HepG2 (cell line): ENCODE data around the gene STX4. TPM values are rescaled to one million over a fixed set of nuclear protein-coding genes. Genes with fewer than 3 reads are reported as not detected.

ENCODE experiments used
- ATAC-seq: fragments of 200-7000 bp; cut with Tn5 transposase; 3 replicates; pipeline ENCODE4 v1.9.1; 2020; ENCODE audit warnings: mild to moderate bottlenecking, moderate library complexity
- BruUV-seq: library from RNA; stranded (reverse); fragments of 400-500 nt; replicated peaks from 2 replicates; lab custom pipeline; 2021; lab: Mats Ljungman, UMichigan
- CTCF ChIA-PET: fragments of 300-600 bp; formaldehyde crosslinking; extraction: SDS; loops from one replicate; lab custom pipeline; 2021; ENCODE audit warnings: low total read pairs, inconsistent platforms, low intra/inter-chr PET ratio; lab: Yijun Ruan, JAX
- POLR2A ChIA-PET: fragments of 350-600 bp; sonication (Branson Sonifier 250); formaldehyde crosslinking; loops from one replicate; lab custom pipeline; 2020; ENCODE audit warnings: antibody characterized with exemption, inconsistent platforms; lab: Yijun Ruan, JAX
- DNase-seq: peaks from one replicate; pipeline ENCODE4 v3.0.0-alpha.2; 2015; ENCODE audit warnings: low spot score
- FAIRE-seq: peaks from 3 replicates; lab custom pipeline; 2011; peaks lifted over from hg19 to GRCh38; lab: Jason Lieb, UNC
- H2AFZ ChIP-seq: one replicate; pipeline ENCODE4 v1.6.1; 2011; ENCODE audit warnings: low read length, inconsistent platforms
- H3K27ac ChIP-seq: fragments of 300-600 bp; 3 replicates; pipeline ENCODE4 v1.8.0; 2011; ENCODE audit warnings: mixed run types, mild to moderate bottlenecking, mixed read lengths, low read length, inconsistent platforms; ENCODE audit not compliant: insufficient read depth; ENCODE audit errors: extremely low read length
- H3K27me3 ChIP-seq, 2 experiments: fragments of 200-600 bp in 1 of 2; 2 replicates in 1 of 2; 3 replicates in 1 of 2; pipeline versions ENCODE4 v1.6.0 to v1.8.0; 2011; ENCODE audit warnings: low read length in 2 of 2, mild to moderate bottlenecking in 2 of 2, moderate library complexity in 2 of 2, inconsistent platforms in 1 of 2; ENCODE audit not compliant: insufficient read depth in 2 of 2, control insufficient read depth in 1 of 2
- H3K36me3 ChIP-seq, 2 experiments: fragments of 200-600 bp in 1 of 2; replicated peaks in 1 of 2; 2 replicates in 1 of 2; 3 replicates in 1 of 2; pipeline versions ENCODE4 v1.5.1 to v1.8.0; 2011; ENCODE audit warnings: low read length in 2 of 2, inconsistent platforms in 1 of 2; ENCODE audit not compliant: insufficient read depth in 2 of 2, control insufficient read depth in 1 of 2
- H3K4me1 ChIP-seq: 2 replicates; pipeline ENCODE4 v1.5.1; 2012; ENCODE audit warnings: low read length, inconsistent platforms; ENCODE audit not compliant: insufficient read depth
- H3K4me2 ChIP-seq: 2 replicates; pipeline ENCODE4 v1.6.0; 2011; ENCODE audit warnings: low read depth, low read length, inconsistent platforms
- H3K4me3 ChIP-seq, 3 experiments: fragments of 200-600 bp in 1 of 3; sonication (generic), shearing (Covaris generic) in 1 of 3; replicated peaks in 1 of 3; 2 replicates each; pipeline ENCODE4 v1.5.1; 2011 to 2016; ENCODE audit warnings: low read length in 3 of 3, inconsistent platforms in 2 of 3, low read depth in 2 of 3, mild to moderate bottlenecking in 2 of 3, control low read depth in 1 of 3, mixed read lengths in 1 of 3; ENCODE audit not compliant: insufficient read depth in 1 of 3
- H3K79me2 ChIP-seq: one replicate; pipeline ENCODE4 v1.6.1; 2011; ENCODE audit warnings: low read length, inconsistent platforms; ENCODE audit not compliant: insufficient read depth
- H3K9ac ChIP-seq: 2 replicates; pipeline ENCODE4 v1.6.0; 2011; ENCODE audit warnings: mild to moderate bottlenecking, low read depth, low read length, inconsistent platforms; ENCODE audit not compliant: insufficient read depth
- H3K9me3 ChIP-seq: 2 replicates; pipeline ENCODE4 v1.5.1; 2012; ENCODE audit warnings: mild to moderate bottlenecking, low read length
- H4K20me1 ChIP-seq: 2 replicates; pipeline ENCODE4 v1.6.0; 2011; ENCODE audit warnings: inconsistent platforms, mild to moderate bottlenecking, low read length, moderate library complexity; ENCODE audit not compliant: insufficient read depth
- ZNF333 ChIP-seq: sonication (generic); formaldehyde crosslinking; IDR thresholded peaks from 2 replicates; pipeline ENCODE4 v1.4.0; 2020; ENCODE audit warnings: mild to moderate bottlenecking, missing genetic modification reagents, borderline replicate concordance
- ZNF749 ChIP-seq: sonication (generic); formaldehyde crosslinking; IDR thresholded peaks from 2 replicates; pipeline ENCODE4 v1.8.0; 2022; ENCODE audit warnings: mild to moderate bottlenecking, missing genetic modification reagents, moderate library complexity, borderline replicate concordance
- ZNF772 ChIP-seq: sonication (generic); formaldehyde crosslinking; IDR thresholded peaks from 2 replicates; pipeline ENCODE4 v1.5.0; 2020; ENCODE audit warnings: mild to moderate bottlenecking, missing genetic modification reagents
- WGBS: methylation state at CpG from one replicate; pipeline ENCODE4 v1.1.6; 2017; ENCODE audit warnings: low lambda C conversion rate; 5-methylcytosine and 5-hydroxymethylcytosine counted together
- in situ Hi-C: cut with HindIII; loops from 2 replicates; pipeline ENCODE4 v1.10.0; 2017; ENCODE audit warnings: low pct_unique_long_range_greater_than_20kb; ENCODE audit not compliant: extremely low pct_ligation_motif_present
- intact Hi-C: fragments of 100-400 bp; cut with micrococcal nuclease; formaldehyde crosslinking; loops from one replicate; pipeline ENCODE4 v1.10.0; 2022; ENCODE audit not compliant: unreplicated experiment
- polyA plus RNA-seq, 8 experiments: library from polyadenylated mRNA; depleted of rRNA in 3 of 8; stranded (reverse) in 7 of 8; unstranded in 1 of 8; fragments of >200 nt; fragmentation: Illumina TruSeq in 4 of 8; extraction: Trizol in 4 of 8; gene quantifications; 2 replicates each; pipeline versions ENCODE4 v1.2.1 to v1.2.3, GENCODE V29; 2011 to 2016; ENCODE audit warnings: low read depth in 4 of 8, missing spikeins in 1 of 8, mixed read lengths in 1 of 8; ENCODE audit not compliant: insufficient read depth in 1 of 8
- total RNA-seq, 5 experiments: library from RNA; depleted of rRNA; stranded (reverse); fragments of >200 nt; fragmentation: Illumina TruSeq; extraction: Trizol; gene quantifications; 2 replicates each; pipeline ENCODE4 v1.2.3, GENCODE V29; 2016; ENCODE audit warnings: low read depth in 1 of 5
- TF ChIP-seq, protein P1 (sequence below): sonication (generic); formaldehyde crosslinking; IDR thresholded peaks from 2 replicates; pipeline ENCODE4 v1.4.0; 2020; ENCODE audit warnings: missing genetic modification reagents

Gene STX4
- total and polyA plus RNA-seq, 2 of the 13 experiments (the other 11 are each of a cell fraction or from before 2014, with no cell fraction given) = 29.2 to 34.6 TPM

- in situ Hi-C loops (loop anchor here (5.0 to 25.0 kb wide), 3 partner anchors 467 to 885 kb away; partner anchors contain the start of genes ARMC5 and ZNF267), intact Hi-C loops (no loop called here)
- no TSS peak for BruUV-seq
- Histone ChIP-seq H3K79me2 (no peaks in the 10 kb centered on the region), H4K20me1 (no peaks in the 10 kb centered on the region), H2AFZ (no peak overlapping the region), H3K4me2 (no peak overlapping the region), H3K4me1 (peaks cover 62% of the 10 kb centered on the region), H3K4me3 (no peak overlapping the region), H3K36me3 (no peaks in the 10 kb centered on the region), H3K27me3 (no peaks in the 10 kb centered on the region), H3K9ac (no peak overlapping the region), H3K9me3 (no peaks in the 10 kb centered on the region), H3K27ac (no peak overlapping the region)
- ChIA-PET CTCF (no interaction called here), POLR2A (interaction anchor here (1.0 kb wide), 1 partner anchor 150 kb away, joined by 3 read pairs; no protein-coding TSS in a partner anchor)
- DNase-seq = no peak
- 78% methylated on average over 12 of the region's 12 CpGs for WGBS
- no peak for TF ChIP-seq ZNF333
- no peak for TF ChIP-seq ZNF772
- TF ChIP-seq, protein P1, sequence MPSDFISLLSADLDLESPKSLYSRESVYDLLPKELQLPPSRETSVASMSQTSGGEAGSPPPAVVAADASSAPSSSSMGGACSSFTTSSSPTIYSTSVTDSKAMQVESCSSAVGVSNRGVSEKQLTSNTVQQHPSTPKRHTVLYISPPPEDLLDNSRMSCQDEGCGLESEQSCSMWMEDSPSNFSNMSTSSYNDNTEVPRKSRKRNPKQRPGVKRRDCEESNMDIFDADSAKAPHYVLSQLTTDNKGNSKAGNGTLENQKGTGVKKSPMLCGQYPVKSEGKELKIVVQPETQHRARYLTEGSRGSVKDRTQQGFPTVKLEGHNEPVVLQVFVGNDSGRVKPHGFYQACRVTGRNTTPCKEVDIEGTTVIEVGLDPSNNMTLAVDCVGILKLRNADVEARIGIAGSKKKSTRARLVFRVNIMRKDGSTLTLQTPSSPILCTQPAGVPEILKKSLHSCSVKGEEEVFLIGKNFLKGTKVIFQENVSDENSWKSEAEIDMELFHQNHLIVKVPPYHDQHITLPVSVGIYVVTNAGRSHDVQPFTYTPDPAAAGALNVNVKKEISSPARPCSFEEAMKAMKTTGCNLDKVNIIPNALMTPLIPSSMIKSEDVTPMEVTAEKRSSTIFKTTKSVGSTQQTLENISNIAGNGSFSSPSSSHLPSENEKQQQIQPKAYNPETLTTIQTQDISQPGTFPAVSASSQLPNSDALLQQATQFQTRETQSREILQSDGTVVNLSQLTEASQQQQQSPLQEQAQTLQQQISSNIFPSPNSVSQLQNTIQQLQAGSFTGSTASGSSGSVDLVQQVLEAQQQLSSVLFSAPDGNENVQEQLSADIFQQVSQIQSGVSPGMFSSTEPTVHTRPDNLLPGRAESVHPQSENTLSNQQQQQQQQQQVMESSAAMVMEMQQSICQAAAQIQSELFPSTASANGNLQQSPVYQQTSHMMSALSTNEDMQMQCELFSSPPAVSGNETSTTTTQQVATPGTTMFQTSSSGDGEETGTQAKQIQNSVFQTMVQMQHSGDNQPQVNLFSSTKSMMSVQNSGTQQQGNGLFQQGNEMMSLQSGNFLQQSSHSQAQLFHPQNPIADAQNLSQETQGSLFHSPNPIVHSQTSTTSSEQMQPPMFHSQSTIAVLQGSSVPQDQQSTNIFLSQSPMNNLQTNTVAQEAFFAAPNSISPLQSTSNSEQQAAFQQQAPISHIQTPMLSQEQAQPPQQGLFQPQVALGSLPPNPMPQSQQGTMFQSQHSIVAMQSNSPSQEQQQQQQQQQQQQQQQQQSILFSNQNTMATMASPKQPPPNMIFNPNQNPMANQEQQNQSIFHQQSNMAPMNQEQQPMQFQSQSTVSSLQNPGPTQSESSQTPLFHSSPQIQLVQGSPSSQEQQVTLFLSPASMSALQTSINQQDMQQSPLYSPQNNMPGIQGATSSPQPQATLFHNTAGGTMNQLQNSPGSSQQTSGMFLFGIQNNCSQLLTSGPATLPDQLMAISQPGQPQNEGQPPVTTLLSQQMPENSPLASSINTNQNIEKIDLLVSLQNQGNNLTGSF (CRISPR knock-in tag) = no peak
- TF ChIP-seq ZNF749 = no peak
- FAIRE-seq = no peak
- no peak for ATAC-seq
These were observed 43.3 kb upstream of the STX4 start for GRCh38 chr16:30990105-30990504.
